ENCODE results near the gene CDK6. TPM values are rescaled to one million over a fixed set of nuclear protein-coding genes. Genes with fewer than 3 reads are reported as not detected.

The CDK6 gene
- total RNA-seq, 1 donor from 2014 or later, result 23.6 TPM

DNA sequence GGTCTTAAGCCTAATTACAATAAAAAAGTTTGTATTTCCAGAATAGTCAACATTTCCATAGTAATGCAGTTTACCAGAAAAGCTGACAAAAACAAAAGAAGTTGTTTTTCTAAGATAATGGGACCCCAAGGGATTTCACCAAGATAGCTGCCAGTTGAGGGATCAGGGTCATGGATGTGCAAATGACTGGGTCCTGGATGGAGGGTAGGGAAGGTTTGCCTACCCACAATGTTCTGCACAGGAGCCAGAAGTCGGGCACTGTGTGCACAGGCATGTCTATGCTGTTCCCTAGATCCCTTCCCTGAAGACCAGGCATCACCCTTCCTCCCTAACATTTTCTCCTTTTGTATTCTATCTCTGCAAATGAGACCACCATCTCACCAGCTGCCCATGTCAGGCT, 152.1 kb downstream of the CDK6 start:
- intact Hi-C loops (cut with DNase I), result loop anchor here (5.0 kb wide), 1 partner anchor 52 kb away; no protein-coding TSS in a partner anchor
- ATAC-seq (no peak), DNase-seq (ENCODE audit: missing footprints) (no peak)

DNA sequence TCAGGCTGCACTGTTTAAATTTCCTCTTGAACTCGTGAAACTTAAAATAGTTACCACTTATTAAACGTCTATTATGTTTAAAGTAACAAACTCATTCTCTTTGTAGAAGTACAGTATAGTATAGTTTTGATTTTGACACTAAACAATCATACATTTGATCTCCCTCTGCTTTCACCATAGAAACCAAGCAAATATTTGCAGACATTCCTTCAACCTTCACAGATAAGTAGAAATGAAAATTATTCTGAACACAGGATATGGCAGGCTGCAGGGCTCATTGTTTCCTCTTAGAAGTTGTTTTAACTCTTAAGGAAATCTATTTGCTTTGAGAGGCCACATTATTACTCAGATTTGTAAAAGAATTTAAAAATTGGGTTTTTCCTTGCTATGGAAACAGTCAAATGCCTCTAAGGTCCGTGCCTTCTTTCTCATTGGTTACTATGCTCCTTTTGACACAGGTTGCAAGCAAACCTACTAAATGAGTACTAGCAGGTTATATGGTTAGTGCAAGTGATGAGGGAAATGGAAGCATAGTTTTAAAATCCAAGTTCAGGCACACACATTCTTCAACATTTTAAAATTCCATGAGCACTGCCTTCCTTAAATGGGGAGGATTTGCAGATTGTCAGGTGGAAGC, 153.4 kb downstream of the CDK6 start:
- intact Hi-C loops (cut with DNase I), result loop anchor here (5.0 kb wide), 1 partner anchor 51 kb away; no protein-coding TSS in a partner anchor

DNA sequence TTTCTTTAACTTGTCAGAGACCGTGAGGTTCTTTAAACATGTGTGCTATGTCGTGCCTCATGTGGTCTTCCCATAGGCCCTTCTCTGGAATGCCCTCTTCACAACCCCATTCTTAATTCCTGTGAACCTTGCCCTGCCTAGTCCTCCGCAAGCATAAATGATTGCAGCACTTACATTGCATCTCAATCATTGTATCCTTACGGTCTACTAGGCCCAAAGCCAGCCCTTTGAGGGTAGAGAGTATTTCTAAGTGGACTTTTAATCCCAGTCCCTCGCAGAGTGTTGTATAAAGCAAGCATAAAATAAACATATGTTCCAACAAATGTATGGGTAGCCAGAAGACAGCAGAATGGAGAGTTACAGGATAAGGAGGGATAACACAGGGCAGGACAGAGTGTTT, 154.0 kb downstream of the CDK6 start:
- intact Hi-C loops (cut with DNase I), result loop anchor here (5.0 kb wide), 1 partner anchor 50 kb away; no protein-coding TSS in a partner anchor
- ATAC-seq (no peak), DNase-seq (ENCODE audit: missing footprints) (no peak)

More for the DNA sequence above, 153.4 kb downstream of the CDK6 start:
- DNase-seq (ENCODE audit: missing footprints) (no peak), ATAC-seq (no peak)

DNA sequence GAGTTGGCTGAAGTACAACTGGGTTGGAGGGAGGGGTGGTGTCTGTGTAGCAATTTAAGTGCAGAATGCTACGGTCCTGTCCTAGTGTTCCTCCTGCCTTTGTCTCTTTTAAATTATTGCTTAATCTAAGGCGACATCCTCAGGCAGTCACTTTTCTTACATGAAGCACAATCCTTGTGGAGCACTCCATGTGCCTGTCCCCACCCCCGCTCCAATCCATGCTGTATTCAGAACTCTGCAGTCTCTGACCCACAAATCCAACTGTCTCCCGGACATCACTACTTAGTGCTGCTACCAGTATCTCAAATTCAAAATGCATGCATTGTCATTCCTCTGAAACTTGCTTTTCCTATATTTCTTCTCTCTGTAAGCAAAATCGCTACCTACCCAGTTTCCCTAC, 154.7 kb downstream of the CDK6 start:
- DNase-seq (ENCODE audit: missing footprints) (no peak), ATAC-seq (no peak)
- intact Hi-C loops (cut with DNase I), result loop anchor here (5.0 kb wide), 1 partner anchor 49 kb away; no protein-coding TSS in a partner anchor

DNA sequence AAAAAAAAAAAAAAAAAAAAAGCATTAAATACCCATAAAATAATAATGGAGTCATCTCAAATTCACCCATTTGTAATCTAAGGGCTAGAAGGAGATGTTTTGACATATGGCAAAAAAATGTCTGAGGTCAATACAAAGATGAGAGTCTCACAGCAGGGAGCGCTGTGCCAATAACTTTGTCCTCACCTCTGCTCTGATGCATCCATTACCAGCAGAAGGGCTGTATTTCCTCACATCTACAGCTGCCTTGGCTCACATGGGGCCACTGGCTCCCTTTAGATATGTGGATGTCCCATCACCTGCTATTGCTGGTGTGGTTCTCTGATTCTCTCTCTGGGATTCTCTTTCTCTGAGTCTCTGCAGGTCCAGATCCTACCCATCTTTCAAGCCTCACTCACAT, 155.9 kb downstream of the CDK6 start:
- no peak for DNase-seq (ENCODE audit: missing footprints)
- intact Hi-C loops (cut with DNase I), result loop anchor here (5.0 kb wide), 1 partner anchor 48 kb away; no protein-coding TSS in a partner anchor
- ATAC-seq, result no peak

GRCh38 chr7:92678291-92678920, 158.0 kb downstream of the CDK6 start:
- intact Hi-C loops (cut with DNase I), result no loop called here
- DNase-seq (ENCODE audit: missing footprints), result no peak
- ATAC-seq, result no peak

DNA sequence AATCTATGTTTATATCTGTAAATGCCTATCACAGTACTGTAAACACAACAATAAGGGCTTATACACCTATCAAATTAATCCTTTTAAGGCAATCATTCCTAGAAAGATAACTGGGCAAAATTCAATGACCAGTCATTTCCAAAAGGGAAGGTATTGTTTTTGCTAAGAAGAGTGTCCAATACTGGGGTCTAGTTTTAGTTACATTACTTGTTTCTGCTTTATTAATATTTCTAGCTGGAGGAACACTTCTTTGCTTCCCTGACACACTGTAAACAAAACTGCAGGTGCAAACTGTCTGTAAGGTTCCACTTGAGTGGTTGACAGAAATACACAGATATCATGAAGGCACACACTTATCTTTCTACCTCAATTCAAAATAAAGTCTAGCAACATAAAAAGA, 162.0 kb downstream of the CDK6 start:
- intact Hi-C loops (cut with DNase I), result no loop called here

GRCh38 chr7:92671505-92672169, 164.7 kb downstream of the CDK6 start:
- ATAC-seq, result no peak
- DNase-seq (ENCODE audit: missing footprints), result no peak
- intact Hi-C loops (cut with DNase I), result no loop called here

More for the DNA sequence above, 162.0 kb downstream of the CDK6 start:
- DNase-seq (ENCODE audit: missing footprints) (no peak), ATAC-seq (no peak)

GRCh38 chr7:92670204-92670851, 166.0 kb downstream of the CDK6 start:
- intact Hi-C loops (cut with DNase I), result no loop called here
- DNase-seq (ENCODE audit: missing footprints) (no peak), ATAC-seq (no peak)

GRCh38 chr7:92669616-92670165, 166.7 kb downstream of the CDK6 start:
- ATAC-seq (no peak), DNase-seq (ENCODE audit: missing footprints) (no peak)

GRCh38 chr7:92668564-92668963, 167.8 kb downstream of the CDK6 start:
- DNase-seq (ENCODE audit: missing footprints), result no peak
- ATAC-seq, result no peak
- intact Hi-C loops (cut with DNase I), result no loop called here

More at GRCh38 chr7:92669616-92670165, 166.7 kb downstream of the CDK6 start:
- intact Hi-C loops (cut with DNase I), result no loop called here

- intact Hi-C loops (cut with DNase I), result no loop called here
- DNase-seq (ENCODE audit: missing footprints), result no peak
- ATAC-seq, result no peak
These were observed 168.4 kb downstream of the CDK6 start for GRCh38 chr7:92667816-92668535.

DNA sequence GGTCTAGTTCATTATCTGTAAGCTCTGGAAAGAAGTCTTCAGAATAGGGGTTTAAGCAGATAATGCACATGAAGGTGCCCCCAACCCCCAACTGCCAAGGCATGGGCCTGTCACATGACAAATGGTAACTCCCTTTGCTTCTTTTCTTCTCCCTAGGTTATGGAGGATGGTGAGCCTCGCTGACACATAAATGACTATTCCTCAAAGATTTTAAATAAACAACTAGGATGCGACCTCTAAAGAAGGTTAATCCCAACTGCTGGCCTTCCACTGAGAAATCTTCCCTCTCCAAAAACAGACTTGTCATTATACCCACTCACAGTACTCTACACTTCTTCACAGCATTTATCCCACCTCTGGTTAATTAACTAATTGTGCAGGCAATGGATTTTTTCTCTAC, 170.4 kb downstream of the CDK6 start:
- intact Hi-C loops (cut with DNase I), result no loop called here
- ATAC-seq (no peak), DNase-seq (ENCODE audit: missing footprints) (no peak)

DNA sequence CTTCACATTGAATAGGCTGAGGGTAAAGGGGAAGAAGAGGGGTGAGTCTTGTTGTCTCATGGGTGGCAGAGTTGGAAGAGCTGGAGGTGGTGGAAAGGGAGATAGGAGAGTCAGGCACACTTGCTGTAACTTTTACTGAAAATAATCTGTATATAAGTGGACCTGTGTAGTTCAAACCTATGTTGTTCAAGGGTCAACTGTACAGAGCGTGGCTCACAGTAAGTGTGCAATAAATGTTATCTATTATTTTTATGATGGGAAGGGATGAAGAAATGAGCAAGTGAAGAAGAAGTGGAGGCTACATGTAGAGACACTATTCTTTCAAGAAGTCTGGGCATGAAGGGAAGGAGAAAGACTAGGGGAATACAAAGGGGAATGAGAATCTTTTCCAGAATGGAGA, 174.7 kb downstream of the CDK6 start:
- intact Hi-C loops (cut with DNase I), result no loop called here
- DNase-seq (ENCODE audit: missing footprints), result no peak
- ATAC-seq, result no peak

DNA sequence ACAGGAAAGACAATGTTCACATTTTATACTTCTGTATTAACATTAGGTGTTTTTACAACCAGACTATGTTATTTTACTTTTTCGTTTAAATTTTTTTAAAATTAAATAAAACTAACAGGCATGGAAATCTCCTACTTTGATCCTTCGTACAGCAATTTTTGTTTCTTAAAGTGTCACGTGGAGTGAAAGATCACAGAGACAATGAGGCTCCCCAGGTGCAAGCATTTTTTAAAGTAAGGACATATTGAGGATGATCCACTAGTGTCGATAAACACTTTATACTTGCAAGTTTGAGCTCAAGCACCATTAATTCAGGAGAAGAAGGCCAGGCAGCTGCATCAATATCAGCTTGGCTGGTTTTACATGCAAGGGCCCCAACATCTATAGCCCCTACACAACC, 177.7 kb downstream of the CDK6 start:
- intact Hi-C loops (cut with DNase I), result no loop called here
- DNase-seq (ENCODE audit: missing footprints) (no peak), ATAC-seq (no peak)

- intact Hi-C loops (cut with DNase I), result no loop called here
- no peak for ATAC-seq
- DNase-seq (ENCODE audit: missing footprints), result no peak
These were observed 179.0 kb downstream of the CDK6 start for GRCh38 chr7:92657391-92657790.

- intact Hi-C loops (cut with DNase I), result no loop called here
- no peak for DNase-seq (ENCODE audit: missing footprints)
- no peak for ATAC-seq
These were observed 180.3 kb downstream of the CDK6 start for GRCh38 chr7:92656121-92656520.

GRCh38 chr7:92655346-92655884, 181.0 kb downstream of the CDK6 start:
- DNase-seq (ENCODE audit: missing footprints) (no peak), ATAC-seq (peak; percentile 52)
- intact Hi-C loops (cut with DNase I), result no loop called here
